GM18951 (cell line): Measurements from ENCODE around the gene KRT79.

Experiments
- POLR2A ChIP-seq: IDR thresholded peaks from 4 replicates; pipeline ENCODE4 v1.6.1; 2011; ENCODE audit warnings: mild to moderate bottlenecking; ENCODE audit not compliant: insufficient read length, insufficient read depth; ENCODE audit errors: extremely low read depth
- in situ Hi-C: fragments of 300-500 bp; cut with MboI; formaldehyde crosslinking; loops from one replicate; pipeline ENCODE4 v1.12.0; 2022; ENCODE audit warnings: low sequenced_read_pairs, mixed read lengths, inconsistent platforms; ENCODE audit not compliant: unreplicated experiment

The KRT79 gene

DNA sequence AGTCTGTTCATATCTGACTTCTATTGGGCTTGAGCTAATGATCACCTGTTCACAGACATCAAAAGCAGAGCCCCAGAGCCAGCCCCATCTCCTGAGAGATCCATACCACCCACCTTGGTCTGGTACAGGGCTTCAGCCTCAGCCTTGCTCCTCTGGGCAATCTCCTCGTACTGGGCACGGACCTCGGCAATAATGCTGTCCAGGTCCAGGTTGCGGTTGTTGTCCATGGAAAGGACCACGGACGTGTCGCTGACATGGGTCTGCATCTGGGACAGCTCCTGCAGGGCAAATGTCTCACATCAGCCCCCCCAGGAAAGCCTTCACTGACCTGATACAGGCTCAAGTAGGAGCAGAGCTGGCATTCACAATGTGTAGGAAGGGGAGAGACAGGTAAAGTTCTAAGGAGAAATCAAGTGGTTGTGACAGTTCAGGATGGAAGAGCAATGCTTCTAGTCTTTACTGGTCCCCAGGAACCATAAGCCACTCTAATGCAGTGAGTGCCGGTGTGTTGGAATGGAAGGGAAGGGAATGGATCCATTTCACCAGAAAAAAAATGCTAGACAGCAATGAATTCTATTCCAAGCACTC is 25.4 kb downstream of the KRT79 start:
- in situ Hi-C loops: no loop called here
- no peak for TF ChIP-seq POLR2A

DNA sequence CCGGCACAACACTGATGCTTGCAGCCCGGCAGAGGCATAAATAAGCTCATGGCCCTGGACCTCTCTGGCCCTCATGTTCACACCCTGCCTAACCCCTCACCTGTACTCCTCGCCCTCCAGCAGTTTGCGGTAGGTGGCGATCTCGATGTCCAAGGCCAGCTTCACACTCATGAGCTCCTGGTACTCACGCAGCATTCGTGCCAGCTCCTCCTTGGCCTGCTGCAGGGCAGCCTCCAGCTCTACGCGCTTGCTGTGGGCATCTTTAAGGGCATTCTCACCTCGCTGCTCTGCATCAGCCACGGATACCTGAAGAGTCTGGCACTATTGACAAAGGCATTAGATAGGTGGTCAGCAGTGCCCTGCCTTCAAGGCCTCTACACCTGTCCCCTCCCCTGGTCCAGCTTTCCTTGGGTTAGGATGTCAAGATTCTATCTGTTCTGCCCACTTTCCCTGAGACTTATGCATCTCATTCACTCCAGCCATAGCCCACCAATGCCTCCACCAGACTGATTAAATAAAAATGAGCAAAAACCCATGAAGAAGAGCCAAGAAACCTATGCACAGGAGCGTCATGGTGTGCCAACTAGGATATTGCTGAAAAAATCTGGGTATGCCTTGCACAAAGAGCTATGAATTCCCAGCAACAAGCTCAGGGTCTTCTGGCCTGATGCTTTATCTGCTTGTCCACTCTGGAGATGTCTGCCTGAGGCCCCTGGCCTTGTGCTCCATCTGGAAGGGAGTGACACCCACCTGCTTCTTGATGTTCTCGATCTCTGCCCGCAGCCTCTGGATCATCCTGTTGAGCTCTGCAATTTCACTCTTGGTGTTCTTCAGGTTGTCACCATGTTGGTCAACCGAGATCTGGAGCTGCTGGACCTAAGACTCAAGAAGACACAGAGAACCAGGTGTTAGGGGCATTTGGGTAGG is 26.3 kb downstream of the KRT79 start:
- in situ Hi-C loops: no loop called here
- TF ChIP-seq POLR2A: no peak

DNA sequence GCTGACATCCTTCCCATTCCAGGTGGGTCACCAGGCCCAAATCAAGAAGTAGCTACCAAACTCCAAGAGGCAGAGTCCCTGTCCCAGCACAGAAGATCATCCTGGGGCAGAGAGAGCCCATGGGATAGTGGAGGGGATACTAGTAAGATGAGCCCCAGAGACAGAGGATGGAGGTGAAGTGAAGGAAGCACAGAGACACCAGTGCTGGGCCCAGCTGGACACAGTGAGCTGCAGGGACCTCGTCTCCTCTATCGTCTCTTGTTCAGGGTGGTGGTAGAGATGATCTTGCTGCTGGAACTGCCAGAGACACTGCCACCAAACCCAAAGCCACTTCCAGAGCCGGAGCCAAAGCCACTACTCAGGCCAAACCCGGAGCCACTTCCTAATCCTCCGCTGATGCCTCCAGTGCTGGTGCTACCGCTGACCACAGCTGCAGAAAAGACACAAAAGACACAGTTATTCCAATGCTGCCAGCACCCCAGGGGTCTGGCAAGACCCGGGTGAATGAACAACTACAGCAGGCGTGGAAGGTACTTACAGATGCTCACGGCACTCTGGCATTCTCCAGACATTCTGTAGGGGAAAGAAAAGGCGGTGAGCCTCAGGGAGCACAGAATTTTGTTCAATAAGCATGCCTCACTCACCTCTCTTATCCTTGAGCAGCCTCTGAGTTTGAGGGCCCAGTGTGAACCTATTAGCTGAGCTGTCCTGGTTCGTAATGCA is 27.1 kb downstream of the KRT79 start:
- in situ Hi-C loops: no loop called here
- TF ChIP-seq POLR2A: no peak

DNA sequence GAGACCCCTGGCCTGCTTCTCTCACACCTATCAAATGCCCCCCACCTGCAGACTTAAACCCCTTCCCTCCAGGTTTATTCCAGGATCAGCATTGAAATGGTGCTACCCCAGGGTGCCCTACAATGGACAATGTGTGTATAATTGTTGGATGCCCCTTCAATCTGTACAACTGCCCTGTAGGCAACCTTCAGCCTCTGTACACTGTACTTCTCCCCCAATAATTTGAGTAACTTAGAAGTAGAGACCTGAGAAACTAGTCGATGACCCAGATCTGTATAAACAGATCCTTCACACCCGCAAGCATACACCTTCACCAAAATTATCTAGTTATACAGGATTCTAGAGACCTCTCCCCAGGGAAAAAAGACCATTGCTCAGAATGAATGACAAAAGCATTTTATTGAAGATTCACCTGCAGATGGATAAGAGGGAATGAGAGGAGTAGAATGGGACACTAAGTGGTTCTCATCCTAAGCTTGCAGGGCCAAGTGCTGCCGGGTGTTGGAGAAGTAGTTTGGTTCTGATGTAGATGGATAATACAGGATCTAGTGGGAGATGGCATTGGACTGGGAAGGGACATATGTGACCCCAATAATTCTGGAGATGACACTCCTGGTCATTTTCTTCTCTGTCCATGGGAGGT is 27.8 kb downstream of the KRT79 start:
- in situ Hi-C loops: no loop called here
- TF ChIP-seq POLR2A: no peak

DNA sequence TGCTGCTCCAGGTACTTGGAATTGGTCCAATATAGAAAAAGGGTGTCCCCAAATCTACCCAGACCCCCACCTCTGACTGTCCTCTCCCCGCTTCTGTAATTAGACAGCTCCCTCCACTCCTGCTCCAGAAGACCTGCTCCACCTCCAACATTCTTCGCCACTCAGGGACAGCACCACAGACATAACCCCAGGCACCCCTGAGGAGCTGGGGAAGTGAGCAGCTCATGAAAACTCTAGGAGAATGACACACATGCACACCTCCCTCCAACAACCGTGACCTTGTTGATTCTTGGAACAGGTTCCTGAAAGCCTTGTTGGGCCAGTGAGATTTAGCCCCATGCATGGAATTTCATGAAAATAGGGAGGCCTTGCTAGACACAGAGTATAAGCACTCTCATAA is 28.4 kb downstream of the KRT79 start:
- in situ Hi-C loops: no loop called here

DNA sequence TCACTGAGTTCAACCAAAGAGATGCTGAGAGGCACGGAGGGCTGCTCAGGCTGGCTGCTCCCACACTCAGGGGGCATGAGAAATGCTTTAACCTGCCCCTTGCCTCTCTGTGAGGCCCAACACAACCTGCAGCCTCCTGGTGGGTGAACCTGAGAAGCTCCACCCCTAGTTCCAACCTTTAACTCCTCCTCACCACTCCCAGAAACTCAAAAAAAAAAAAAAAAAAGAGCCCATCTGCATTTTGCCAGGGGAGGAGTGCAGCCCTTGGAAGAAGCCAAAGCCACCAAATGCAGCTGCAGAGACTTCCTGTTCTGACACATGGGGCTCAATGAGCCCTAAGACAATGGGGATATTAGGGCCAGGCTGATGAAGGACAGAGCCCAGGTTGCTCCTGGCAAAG is 29.1 kb downstream of the KRT79 start:
- no peak for TF ChIP-seq POLR2A
- in situ Hi-C loops: no loop called here

More for the DNA sequence above, 28.4 kb downstream of the KRT79 start:
- TF ChIP-seq POLR2A: no peak

DNA sequence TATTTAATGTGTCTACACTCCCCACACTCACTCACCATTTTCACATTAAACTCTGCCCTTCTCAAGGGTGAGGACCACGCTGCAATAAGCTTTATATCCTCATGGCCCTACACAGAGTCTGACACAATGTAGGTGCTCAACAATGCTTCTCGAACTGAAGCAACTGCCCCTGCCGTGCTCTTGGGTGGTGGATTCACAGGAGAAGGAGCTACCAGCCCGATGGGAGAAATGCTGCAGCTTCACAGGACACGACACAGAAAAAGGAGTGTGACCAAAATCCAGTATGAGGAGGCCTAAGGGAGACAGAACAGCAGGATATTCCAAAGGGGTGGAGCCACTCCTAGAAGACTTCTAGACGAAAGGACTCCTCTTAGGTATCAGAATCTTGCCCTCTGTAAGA is 31.7 kb downstream of the KRT79 start:
- in situ Hi-C loops: no loop called here
- TF ChIP-seq POLR2A: no peak

DNA sequence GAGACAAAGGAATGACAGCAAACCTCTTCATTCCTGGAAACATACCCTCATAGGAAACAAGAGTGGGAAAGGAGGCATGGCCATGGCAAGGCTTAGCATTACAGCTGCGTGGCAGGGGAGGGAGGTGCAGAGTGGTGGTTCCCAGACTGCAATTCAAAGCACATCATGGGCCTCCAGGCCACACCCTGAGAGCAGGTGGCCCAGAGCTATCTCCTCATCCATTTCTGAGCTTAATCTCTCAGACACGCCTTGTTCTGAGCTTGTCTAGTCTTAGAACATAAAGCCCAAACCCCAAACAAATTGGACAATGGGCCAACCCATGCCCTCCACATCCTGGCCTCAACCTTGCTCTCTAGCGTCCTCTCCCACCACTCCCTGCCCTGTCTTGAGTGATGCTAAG is 32.3 kb downstream of the KRT79 start:
- no peak for TF ChIP-seq POLR2A
- in situ Hi-C loops: no loop called here

DNA sequence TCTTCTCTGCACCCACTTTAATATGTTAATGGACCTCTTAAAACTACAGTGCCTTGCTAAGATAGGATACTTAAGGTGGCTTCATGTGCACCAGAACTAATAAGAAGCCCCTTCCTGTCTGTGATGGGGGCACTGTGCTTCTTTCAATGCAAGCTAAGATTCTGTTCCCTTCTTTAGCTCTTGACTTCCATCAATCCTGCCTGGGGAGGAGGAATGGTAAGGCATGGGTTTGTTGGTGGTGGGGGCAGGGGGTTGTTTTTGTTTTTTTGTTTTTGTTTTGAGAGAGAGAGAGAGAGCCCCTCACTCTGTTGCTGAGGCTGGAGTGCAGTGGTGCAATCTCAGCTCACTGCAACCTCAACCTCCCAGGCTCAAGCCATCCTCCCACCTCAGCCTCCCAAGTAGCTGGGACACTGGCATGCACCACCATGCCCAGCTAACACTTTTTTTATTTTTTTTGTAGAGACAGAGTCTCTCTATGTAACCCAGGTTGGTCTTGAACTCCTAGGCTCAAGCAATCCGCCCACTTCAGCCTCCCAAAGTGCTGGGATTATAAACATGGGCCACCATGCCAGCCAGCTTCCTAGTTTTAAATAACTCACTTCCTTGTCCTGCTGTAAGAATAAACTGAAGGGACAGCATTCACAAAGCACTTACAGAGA is 33.7 kb downstream of the KRT79 start:
- TF ChIP-seq POLR2A: no peak
- in situ Hi-C loops: no loop called here

DNA sequence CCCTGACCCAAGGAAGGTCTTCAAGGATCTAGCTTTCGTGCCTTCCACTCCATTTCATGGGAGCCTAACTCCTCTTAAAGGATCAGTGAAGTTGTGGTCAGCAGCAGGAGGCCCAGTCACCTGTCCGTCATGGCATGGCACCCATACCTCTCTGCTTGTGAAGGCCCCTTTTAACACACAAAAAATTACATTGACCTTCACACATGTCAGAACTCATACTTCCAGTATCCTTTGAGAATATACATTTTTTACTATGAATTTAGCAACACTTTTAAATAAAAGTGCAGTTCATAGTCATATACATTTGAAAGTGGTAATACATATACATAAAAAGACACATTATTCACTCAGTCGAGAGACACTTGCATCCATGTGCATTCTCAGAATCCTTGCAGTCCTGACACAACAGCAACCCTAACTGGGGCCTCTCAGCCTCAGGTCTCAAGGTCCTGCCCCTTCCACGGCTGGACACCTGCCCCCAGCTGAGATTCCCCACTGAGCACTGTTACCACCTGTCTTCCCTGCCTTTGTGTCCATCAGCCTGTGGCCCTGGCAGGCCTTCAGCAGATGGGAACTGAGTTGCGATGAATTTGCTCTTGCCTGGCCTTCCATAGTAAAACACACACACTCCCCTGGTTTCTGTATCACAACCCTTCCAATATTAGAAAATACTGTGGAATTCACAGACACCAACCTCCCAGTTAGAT is 34.5 kb downstream of the KRT79 start:
- in situ Hi-C loops: no loop called here
- TF ChIP-seq POLR2A: no peak

DNA sequence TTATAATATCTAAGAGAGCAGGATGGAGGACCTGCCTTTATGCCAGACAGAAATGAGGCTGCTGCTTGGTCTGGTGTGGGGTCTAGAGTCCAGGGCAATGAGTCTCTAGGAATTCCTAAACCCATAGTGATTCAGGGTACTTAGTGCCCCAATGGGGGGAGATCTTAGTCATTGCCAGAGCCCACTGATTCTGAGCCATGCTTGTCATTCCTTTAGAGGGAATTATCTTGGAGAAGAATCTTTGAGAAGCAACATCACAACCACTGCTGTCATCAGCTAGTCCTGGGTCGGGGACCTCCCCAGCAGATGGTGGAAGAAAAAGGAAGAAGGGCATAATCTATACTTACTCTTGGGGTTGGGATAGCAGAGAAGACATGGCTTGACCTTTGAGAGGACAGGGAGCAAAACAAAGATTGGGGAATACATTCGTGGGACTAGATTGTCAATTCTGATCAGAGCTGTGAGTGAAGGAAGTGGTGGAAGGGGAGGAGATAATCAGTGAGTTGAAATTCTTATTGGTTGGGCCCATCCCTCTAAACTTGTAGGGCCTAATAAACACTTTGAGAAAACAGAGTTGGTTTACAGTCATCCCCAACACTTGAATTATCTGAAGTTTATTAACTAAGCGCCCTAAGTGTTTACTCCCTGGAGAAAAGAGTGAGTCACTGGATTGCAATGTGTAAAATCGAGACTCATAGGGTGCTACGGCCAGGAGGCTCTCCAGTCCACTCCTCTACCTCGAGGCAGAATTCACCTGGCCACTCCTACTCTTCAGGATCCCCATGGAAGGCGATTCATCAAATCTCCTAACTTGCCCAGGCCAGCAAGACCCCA is 35.2 kb downstream of the KRT79 start:
- TF ChIP-seq POLR2A: no peak
- in situ Hi-C loops: no loop called here
